Smooth muscle cell (in vitro differentiated cells): Measurements from ENCODE around the gene SERF2. TPM values are rescaled to one million over a fixed set of nuclear protein-coding genes. Genes with fewer than 3 reads are reported as not detected.

Experiments
- DNase-seq: peaks from one replicate; lab custom pipeline; 2025; ENCODE audit not compliant: unreplicated experiment; lab: John Stamatoyannopoulos, UW
- H2AFZ ChIP-seq: fragments of 200-600 bp; sonication (generic); 2 replicates; pipeline ENCODE4 v1.6.0; 2016; ENCODE audit warnings: antibody characterized with exemption, low read depth, mild to moderate bottlenecking
- H3F3A ChIP-seq: fragments of 200-600 bp; sonication (generic); 2 replicates; pipeline ENCODE4 v1.6.0; 2017; ENCODE audit warnings: antibody characterized with exemption, low read depth
- H3K27ac ChIP-seq: fragments of 200-600 bp; sonication (generic); 2 replicates; pipeline ENCODE4 v1.5.1; 2016; ENCODE audit warnings: low read depth, mild to moderate bottlenecking
- H3K27me3 ChIP-seq: fragments of 200-600 bp; sonication (generic); 2 replicates; pipeline ENCODE4 v1.6.1; 2016; ENCODE audit warnings: low read depth, mild to moderate bottlenecking
- H3K36me3 ChIP-seq: fragments of 200-600 bp; sonication (generic); 2 replicates; pipeline ENCODE4 v1.5.1; 2016; ENCODE audit warnings: low read depth
- H3K4me1 ChIP-seq: fragments of 200-600 bp; sonication (generic); 2 replicates; pipeline ENCODE4 v1.5.1; 2016; ENCODE audit warnings: low read depth
- H3K4me2 ChIP-seq: fragments of 200-600 bp; sonication (generic); 2 replicates; pipeline ENCODE4 v1.6.0; 2016; ENCODE audit warnings: mild to moderate bottlenecking
- H3K4me3 ChIP-seq: fragments of 200-600 bp; sonication (generic); 2 replicates; pipeline ENCODE4 v1.5.1; 2016; ENCODE audit warnings: mild to moderate bottlenecking
- H3K79me2 ChIP-seq: fragments of 200-600 bp; sonication (generic); 2 replicates; pipeline ENCODE4 v1.6.0; 2016; ENCODE audit warnings: low read depth, mild to moderate bottlenecking
- H3K9ac ChIP-seq: fragments of 200-600 bp; sonication (generic); 2 replicates; pipeline ENCODE4 v1.6.0; 2016; ENCODE audit warnings: low read depth
- H3K9me3 ChIP-seq: fragments of 200-600 bp; sonication (generic); replicated peaks from 2 replicates; pipeline ENCODE4 v1.5.1; 2016; ENCODE audit warnings: low read depth
- H4K20me1 ChIP-seq: fragments of 200-600 bp; sonication (generic); 2 replicates; pipeline ENCODE4 v1.6.0; 2016; ENCODE audit warnings: low read depth
- CTCF ChIP-seq: fragments of 200-600 bp; sonication (generic); IDR thresholded peaks from 2 replicates; pipeline ENCODE4 v1.5.1; 2017; ENCODE audit warnings: borderline replicate concordance, mild to moderate bottlenecking, antibody characterized with exemption; ENCODE audit not compliant: insufficient read depth, poor library complexity, severe bottlenecking
- WGBS: methylation state at CpG from one replicate; pipeline ENCODE4 v1.1.7; 2016; ENCODE audit warnings: low lambda C conversion rate; 5-methylcytosine and 5-hydroxymethylcytosine counted together
- polyA plus RNA-seq: library from polyadenylated mRNA; unstranded; fragments of >200 nt; fragmentation: Nextera tagmentation; extraction: Ambion mirVana; gene quantifications from 2 replicates; pipeline ENCODE4 v1.2.1, GENCODE V29; 2016
- total RNA-seq: library from RNA; depleted of rRNA; stranded (reverse); fragments of >200 nt; gene quantifications from 2 replicates; pipeline ENCODE4 v1.2.3, GENCODE V29; 2014

The SERF2 gene
- total and polyA plus RNA-seq, 2 experiments from 2014 or later, result 1,247 to 2,420 TPM

GRCh38 chr15:43795197-43795596 lies 3.1 kb downstream of the SERF2 start:
- peaks cover 58% of the 10 kb centered on the region for H4K20me1 ChIP-seq
- H3K4me1 ChIP-seq, result peaks cover 33% of the 10 kb centered on the region
- peak overlapping the region; percentile 98 for H3K4me2 ChIP-seq
- H3K36me3 ChIP-seq, result no peaks in the 10 kb centered on the region
- no peak for DNase-seq
- no peaks in the 10 kb centered on the region for H3K27me3 ChIP-seq
- H3K79me2 ChIP-seq, result peaks cover 38% of the 10 kb centered on the region
- H3K4me3 ChIP-seq, result no peak overlapping the region
- no peaks in the 10 kb centered on the region for H3K9me3 ChIP-seq
- WGBS, result 100% methylated on average over 2 of the region's 2 CpGs
- H3K27ac ChIP-seq, result peak overlapping the region; percentile 97
- H3K9ac ChIP-seq, result no peak overlapping the region
- no peak overlapping the region for H2AFZ ChIP-seq
- TF ChIP-seq CTCF, result no peak
- peaks cover 50% of the 10 kb centered on the region for H3F3A ChIP-seq

GRCh38 chr15:43795997-43796396 lies 3.9 kb downstream of the SERF2 start:
- H3K27ac ChIP-seq, result peak overlapping the region; percentile 97
- no peak for TF ChIP-seq CTCF
- H3K4me1 ChIP-seq, result peaks cover 35% of the 10 kb centered on the region
- no peak overlapping the region for H2AFZ ChIP-seq
- peaks cover 44% of the 10 kb centered on the region for H3K79me2 ChIP-seq
- H3K27me3 ChIP-seq, result no peaks in the 10 kb centered on the region
- no peaks in the 10 kb centered on the region for H3K9me3 ChIP-seq
- H3F3A ChIP-seq, result peaks cover 53% of the 10 kb centered on the region
- H3K4me3 ChIP-seq, result no peak overlapping the region
- H3K4me2 ChIP-seq, result no peak overlapping the region
- H4K20me1 ChIP-seq, result peaks cover 58% of the 10 kb centered on the region
- no peaks in the 10 kb centered on the region for H3K36me3 ChIP-seq
- H3K9ac ChIP-seq, result no peak overlapping the region
- DNase-seq, result no peak

GRCh38 chr15:43796566-43796965 lies 4.4 kb downstream of the SERF2 start:
- H3K79me2 ChIP-seq, result peaks cover 49% of the 10 kb centered on the region
- DNase-seq, result no peak
- H3K4me3 ChIP-seq, result no peak overlapping the region
- no peaks in the 10 kb centered on the region for H3K27me3 ChIP-seq
- no peaks in the 10 kb centered on the region for H3K9me3 ChIP-seq
- peak overlapping the region; percentile 6 for H3K27ac ChIP-seq
- H3K4me1 ChIP-seq, result peaks cover 39% of the 10 kb centered on the region
- 96% methylated on average over 3 of the region's 3 CpGs for WGBS
- H2AFZ ChIP-seq, result no peak overlapping the region
- H3K4me2 ChIP-seq, result no peak overlapping the region
- H4K20me1 ChIP-seq, result peaks cover 58% of the 10 kb centered on the region
- TF ChIP-seq CTCF, result no peak
- no peak overlapping the region for H3K9ac ChIP-seq
- no peaks in the 10 kb centered on the region for H3K36me3 ChIP-seq
- peaks cover 55% of the 10 kb centered on the region for H3F3A ChIP-seq

GRCh38 chr15:43799209-43799944 lies 7.3 kb downstream of the SERF2 start:
- peaks cover 58% of the 10 kb centered on the region for H3F3A ChIP-seq
- no peak for TF ChIP-seq CTCF
- H4K20me1 ChIP-seq, result peaks cover 40% of the 10 kb centered on the region
- DNase-seq, result no peak
- H3K9ac ChIP-seq, result no peak overlapping the region
- H3K4me2 ChIP-seq, result no peak overlapping the region
- peaks cover 26% of the 10 kb centered on the region for H3K4me1 ChIP-seq
- no peaks in the 10 kb centered on the region for H3K27me3 ChIP-seq
- no peaks in the 10 kb centered on the region for H3K9me3 ChIP-seq
- H3K27ac ChIP-seq, result peak overlapping the region; percentile 43
- H3K79me2 ChIP-seq, result peaks cover 33% of the 10 kb centered on the region
- H3K36me3 ChIP-seq, result peaks cover 4% of the 10 kb centered on the region
- no peak overlapping the region for H2AFZ ChIP-seq
- no peak overlapping the region for H3K4me3 ChIP-seq
- 91% methylated on average over 16 of the region's 16 CpGs for WGBS
